ENCODE results near the gene TRIM63.

DNA sequence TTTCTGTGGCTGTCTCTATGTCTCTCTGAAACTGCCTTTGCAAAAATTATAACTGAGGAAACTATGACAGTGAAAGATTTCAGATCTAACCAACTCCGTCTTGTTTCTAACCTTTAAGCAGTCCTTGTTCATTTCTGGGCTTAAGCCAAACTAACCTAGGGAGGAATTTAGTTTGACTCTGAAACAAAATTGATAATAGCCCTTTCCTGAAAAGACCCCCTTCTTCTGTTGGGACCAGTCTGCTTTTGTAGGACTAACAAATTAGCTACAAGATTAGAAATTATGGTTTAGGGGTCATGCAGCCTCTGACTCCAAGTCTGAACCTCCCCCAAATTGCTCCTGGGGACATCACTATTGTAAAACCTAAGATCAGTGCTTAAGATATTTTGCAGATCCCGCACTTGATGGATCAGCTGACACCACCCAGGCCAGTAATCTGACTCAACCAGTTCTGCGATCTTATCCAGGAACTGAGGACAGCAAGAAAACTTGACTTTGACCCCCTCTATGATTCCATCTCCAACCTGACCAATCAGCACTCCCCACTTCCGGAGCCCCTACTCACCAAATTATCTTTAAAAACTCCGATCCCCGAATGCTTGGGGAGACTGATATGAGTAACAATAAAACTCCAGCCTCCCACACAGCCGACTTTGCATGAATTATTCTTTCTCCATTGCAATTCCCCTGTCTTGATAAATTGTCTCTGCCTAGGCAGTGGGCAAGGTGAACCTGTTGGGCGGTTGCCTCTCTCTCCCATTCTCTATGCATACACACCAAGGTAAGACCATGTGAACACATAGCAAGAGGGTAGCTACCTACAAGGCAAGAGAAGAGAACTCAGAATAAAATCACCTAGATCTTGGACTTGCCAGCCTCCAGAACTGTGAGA is 11.1 kb upstream of the TRIM63 start:
- no peak for TF ChIP-seq ZBTB21 (tag by site-specific recombination; IDR thresholded peaks at IDR 0.05)
- TF ChIP-seq, protein P1, sequence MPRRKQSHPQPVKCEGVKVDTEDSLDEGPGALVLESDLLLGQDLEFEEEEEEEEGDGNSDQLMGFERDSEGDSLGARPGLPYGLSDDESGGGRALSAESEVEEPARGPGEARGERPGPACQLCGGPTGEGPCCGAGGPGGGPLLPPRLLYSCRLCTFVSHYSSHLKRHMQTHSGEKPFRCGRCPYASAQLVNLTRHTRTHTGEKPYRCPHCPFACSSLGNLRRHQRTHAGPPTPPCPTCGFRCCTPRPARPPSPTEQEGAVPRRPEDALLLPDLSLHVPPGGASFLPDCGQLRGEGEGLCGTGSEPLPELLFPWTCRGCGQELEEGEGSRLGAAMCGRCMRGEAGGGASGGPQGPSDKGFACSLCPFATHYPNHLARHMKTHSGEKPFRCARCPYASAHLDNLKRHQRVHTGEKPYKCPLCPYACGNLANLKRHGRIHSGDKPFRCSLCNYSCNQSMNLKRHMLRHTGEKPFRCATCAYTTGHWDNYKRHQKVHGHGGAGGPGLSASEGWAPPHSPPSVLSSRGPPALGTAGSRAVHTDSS (tag by site-specific recombination; IDR thresholded peaks at IDR 0.05): no peak
- TF ChIP-seq ZFHX2 (tag by site-specific recombination; conservative IDR thresholded peaks at IDR 0.05): no peak
- TF ChIP-seq ZNF426 (tag by site-specific recombination; IDR thresholded peaks at IDR 0.05): no peak
- no peak for TF ChIP-seq CTCF (tag by site-specific recombination; IDR thresholded peaks at IDR 0.05)
